HG02571 (cell line): ENCODE results near the gene SLC35F1.

Experiments
- ATAC-seq: cut with Tn5 transposase; IDR thresholded peaks from one replicate; pipeline ENCODE4 v1.9.1; 2021; ENCODE audit warnings: mild to moderate bottlenecking, moderate library complexity; ENCODE audit not compliant: unreplicated experiment

Gene SLC35F1

GRCh38 chr6:118252474-118252873 lies 345.4 kb downstream of the SLC35F1 start:
- no peak for ATAC-seq

GRCh38 chr6:118253741-118254140 lies 346.7 kb downstream of the SLC35F1 start:
- ATAC-seq, result no peak

GRCh38 chr6:118260833-118261232 lies 353.8 kb downstream of the SLC35F1 start:
- no peak for ATAC-seq

GRCh38 chr6:118263921-118264486 lies 356.9 kb downstream of the SLC35F1 start:
- ATAC-seq, result no peak

GRCh38 chr6:118269659-118270058 lies 362.6 kb downstream of the SLC35F1 start:
- no peak for ATAC-seq

GRCh38 chr6:118277631-118278030 lies 370.6 kb downstream of the SLC35F1 start:
- no peak for ATAC-seq

- peak; percentile 94 for ATAC-seq
Measured at GRCh38 chr6:118280210-118280609, 373.1 kb downstream of the SLC35F1 start.

- no peak for ATAC-seq
Measured at GRCh38 chr6:118281291-118281690, 374.2 kb downstream of the SLC35F1 start.

GRCh38 chr6:118283766-118284165 lies 376.7 kb downstream of the SLC35F1 start:
- ATAC-seq, result no peak

- ATAC-seq, result no peak
Measured at GRCh38 chr6:118284736-118285360, 377.8 kb downstream of the SLC35F1 start.

- ATAC-seq, result no peak
Measured at GRCh38 chr6:118285791-118286190, 378.7 kb downstream of the SLC35F1 start.

GRCh38 chr6:118288355-118289124 lies 381.5 kb downstream of the SLC35F1 start:
- ATAC-seq, result no peak

- no peak for ATAC-seq
Measured at GRCh38 chr6:118292558-118292957, 385.5 kb downstream of the SLC35F1 start.

- ATAC-seq, result no peak
Measured at GRCh38 chr6:118294906-118295305, 387.8 kb downstream of the SLC35F1 start.

- ATAC-seq, result no peak
Measured at GRCh38 chr6:118295336-118295735, 388.3 kb downstream of the SLC35F1 start.

- no peak for ATAC-seq
Measured at GRCh38 chr6:118296129-118296901, 389.3 kb downstream of the SLC35F1 start.

GRCh38 chr6:118297821-118298220 lies 390.8 kb downstream of the SLC35F1 start:
- ATAC-seq, result no peak

GRCh38 chr6:118298476-118299427 lies 391.7 kb downstream of the SLC35F1 start:
- no peak for ATAC-seq

GRCh38 chr6:118299457-118299856 lies 392.4 kb downstream of the SLC35F1 start:
- no peak for ATAC-seq

- no peak for ATAC-seq
Measured at GRCh38 chr6:118304321-118304720, 397.3 kb downstream of the SLC35F1 start.
